HAP-1 (cell line): ENCODE measurements around the gene SLC20A1.
"Not testable (repeated sequence)": the region's sequence is repeated elsewhere in the genome, so short reads cannot be mapped to it uniquely, and the experiment has no call there.

Source experiments
- DNase-seq, 2 experiments: peaks; one replicate each; pipeline ENCODE4 v3.0.0-alpha.2; 2016 to 2020; ENCODE audit warnings: low spot score in 2 of 2
- H3K27me3 ChIP-seq: fragments of 250-450 bp; sonication (Bioruptor Pico); 2 replicates; pipeline ENCODE4 v1.5.1; 2020; ENCODE audit warnings: low read depth, mild to moderate bottlenecking, moderate library complexity
- H3K36me3 ChIP-seq: fragments of 250-450 bp; sonication (Bioruptor Pico); replicated peaks from 2 replicates; pipeline ENCODE4 v1.5.1; 2020; ENCODE audit warnings: mild to moderate bottlenecking
- H3K4me1 ChIP-seq: fragments of 250-450 bp; sonication (Bioruptor Pico); 2 replicates; pipeline ENCODE4 v1.5.1; 2020; ENCODE audit warnings: mild to moderate bottlenecking
- H3K4me3 ChIP-seq: fragments of 250-450 bp; sonication (Bioruptor Pico); 2 replicates; pipeline ENCODE4 v1.5.1; 2020; ENCODE audit warnings: mild to moderate bottlenecking, moderate library complexity
- H3K9me3 ChIP-seq: fragments of 250-450 bp; sonication (Bioruptor Pico); 2 replicates; pipeline ENCODE4 v1.5.1; 2020; ENCODE audit warnings: mild to moderate bottlenecking, moderate library complexity
- in situ Hi-C: fragments of 300-500 bp; cut with MboI; formaldehyde crosslinking; loops from 3 replicates; pipeline ENCODE4 v1.14.3; 2020; ENCODE audit warnings: low sequenced_read_pairs, inconsistent platforms, mixed read lengths

Gene SLC20A1

GRCh38 chr2:112614201-112614840, 31.4 kb upstream of the SLC20A1 start:
- Histone ChIP-seq H3K27me3 (peaks cover 13% of the 10 kb centered on the region), H3K4me3 (no peak overlapping the region), H3K36me3 (no peaks in the 10 kb centered on the region), H3K4me1 (no peaks in the 10 kb centered on the region), H3K9me3 (no peaks in the 10 kb centered on the region; the same call in 1 of the 2 replicates)
- in situ Hi-C loops, result loop anchor here (25.0 kb wide), 1 partner anchor 348 kb away; no protein-coding TSS in a partner anchor
- DNase-seq, result no peak

GRCh38 chr2:112615051-112615450, 30.7 kb upstream of the SLC20A1 start:
- no peaks in the 10 kb centered on the region for H3K36me3 ChIP-seq
- no peaks in the 10 kb centered on the region for H3K4me1 ChIP-seq
- H3K4me3 ChIP-seq, result no peak overlapping the region
- H3K9me3 ChIP-seq, result no peaks in the 10 kb centered on the region; the same call in 1 of the 2 replicates
- in situ Hi-C loops, result loop anchor here (25.0 kb wide), 1 partner anchor 347 kb away; no protein-coding TSS in a partner anchor
- peaks cover 13% of the 10 kb centered on the region for H3K27me3 ChIP-seq
- DNase-seq, result no peak

- not testable (repeated sequence) for H3K36me3 ChIP-seq, DNase-seq, H3K4me1 ChIP-seq, H3K4me3 ChIP-seq, H3K9me3 ChIP-seq
- in situ Hi-C loops, result loop anchor here (25.0 kb wide), 1 partner anchor 347 kb away; no protein-coding TSS in a partner anchor
- H3K27me3 ChIP-seq, result peaks cover 13% of the 10 kb centered on the region
Measured at GRCh38 chr2:112615798-112616197, 29.9 kb upstream of the SLC20A1 start.

GRCh38 chr2:112618383-112618782, 27.4 kb upstream of the SLC20A1 start:
- Histone ChIP-seq H3K4me3 (no peak overlapping the region), H3K36me3 (no peaks in the 10 kb centered on the region)
- in situ Hi-C loops, result loop anchor here (25.0 kb wide), 1 partner anchor 344 kb away; no protein-coding TSS in a partner anchor

GRCh38 chr2:112621790-112622527, 23.8 kb upstream of the SLC20A1 start:
- Histone ChIP-seq H3K4me3 (no peak overlapping the region), H3K27me3 (no peaks in the 10 kb centered on the region; the same call in 1 of the 2 replicates), H3K4me1 (no peaks in the 10 kb centered on the region), H3K9me3 (no peaks in the 10 kb centered on the region), H3K36me3 (no peaks in the 10 kb centered on the region)
- DNase-seq, result no peak
- in situ Hi-C loops, result loop anchor here (10.0 to 25.0 kb wide), 2 partner anchors 103 to 340 kb away; partner anchors contain the start of gene NT5DC4

More at GRCh38 chr2:112618383-112618782, 27.4 kb upstream of the SLC20A1 start:
- Histone ChIP-seq H3K4me1 (no peaks in the 10 kb centered on the region), H3K27me3 (no peaks in the 10 kb centered on the region; the same call in 1 of the 2 replicates), H3K9me3 (no peaks in the 10 kb centered on the region)
- no peak for DNase-seq

- in situ Hi-C loops, result loop anchor here (10.0 to 25.0 kb wide), 2 partner anchors 102 to 340 kb away; partner anchors contain the start of gene NT5DC4
- H3K36me3 ChIP-seq, result no peaks in the 10 kb centered on the region
- no peaks in the 10 kb centered on the region for H3K4me1 ChIP-seq
- no peaks in the 10 kb centered on the region for H3K9me3 ChIP-seq
- no peak for DNase-seq
- no peak overlapping the region for H3K4me3 ChIP-seq
- H3K27me3 ChIP-seq, result no peaks in the 10 kb centered on the region; the same call in 1 of the 2 replicates
Measured at GRCh38 chr2:112622528-112622849, 23.2 kb upstream of the SLC20A1 start.

- Histone ChIP-seq H3K27me3 (no peaks in the 10 kb centered on the region; the same call in 1 of the 2 replicates), H3K4me1 (no peaks in the 10 kb centered on the region), H3K4me3 (no peak overlapping the region), H3K9me3 (no peaks in the 10 kb centered on the region), H3K36me3 (no peaks in the 10 kb centered on the region)
- in situ Hi-C loops, result loop anchor here (10.0 to 25.0 kb wide), 2 partner anchors 101 to 338 kb away; partner anchors contain the start of gene NT5DC4
- DNase-seq, result no peak
Measured at GRCh38 chr2:112623913-112624777, 21.6 kb upstream of the SLC20A1 start.

GRCh38 chr2:112625474-112626114, 20.1 kb upstream of the SLC20A1 start:
- in situ Hi-C loops, result loop anchor here (10.0 kb wide), 1 partner anchor 99 kb away; the partner anchor contains the start of gene NT5DC4
- Histone ChIP-seq H3K4me1 (no peaks in the 10 kb centered on the region), H3K36me3 (no peaks in the 10 kb centered on the region), H3K27me3 (no peaks in the 10 kb centered on the region), H3K4me3 (no peak overlapping the region), H3K9me3 (no peaks in the 10 kb centered on the region)
- no peak for DNase-seq

- Histone ChIP-seq H3K4me3 (no peak overlapping the region), H3K9me3 (no peaks in the 10 kb centered on the region), H3K27me3 (no peaks in the 10 kb centered on the region), H3K36me3 (no peaks in the 10 kb centered on the region), H3K4me1 (no peaks in the 10 kb centered on the region)
- in situ Hi-C loops, result loop anchor here (10.0 kb wide), 1 partner anchor 98 kb away; the partner anchor contains the start of gene NT5DC4
- peak; percentile 34 to 68 for DNase-seq
Measured at GRCh38 chr2:112626604-112627059, 19.1 kb upstream of the SLC20A1 start.

- Histone ChIP-seq H3K27me3 (no peaks in the 10 kb centered on the region), H3K36me3 (no peaks in the 10 kb centered on the region), H3K4me1 (no peaks in the 10 kb centered on the region), H3K9me3 (no peaks in the 10 kb centered on the region), H3K4me3 (no peak overlapping the region)
- in situ Hi-C loops, result loop anchor here (10.0 kb wide), 1 partner anchor 97 kb away; the partner anchor contains the start of gene NT5DC4
- no peak for DNase-seq
Measured at GRCh38 chr2:112627060-112628040, 18.4 kb upstream of the SLC20A1 start.

- in situ Hi-C loops, result loop anchor here (10.0 kb wide), 1 partner anchor 96 kb away; the partner anchor contains the start of gene NT5DC4
- Histone ChIP-seq H3K36me3 (no peaks in the 10 kb centered on the region), H3K4me3 (no peak overlapping the region), H3K9me3 (no peaks in the 10 kb centered on the region), H3K4me1 (no peaks in the 10 kb centered on the region), H3K27me3 (no peaks in the 10 kb centered on the region)
- no peak for DNase-seq
Measured at GRCh38 chr2:112629224-112629623, 16.5 kb upstream of the SLC20A1 start.

- H3K9me3 ChIP-seq, result no peaks in the 10 kb centered on the region
- H3K4me3 ChIP-seq, result no peak overlapping the region
- H3K4me1 ChIP-seq, result no peaks in the 10 kb centered on the region
- in situ Hi-C loops, result loop anchor here (10.0 kb wide), 1 partner anchor 95 kb away; the partner anchor contains the start of gene NT5DC4
- no peaks in the 10 kb centered on the region for H3K36me3 ChIP-seq
- no peak for DNase-seq
- H3K27me3 ChIP-seq, result no peaks in the 10 kb centered on the region
Measured at GRCh38 chr2:112629823-112630222, 15.9 kb upstream of the SLC20A1 start.
